ENCODE results near the gene FCGR2B. TPM values are rescaled to one million over a fixed set of nuclear protein-coding genes. Genes with fewer than 3 reads are reported as not detected.

FCGR2B gene
- total RNA-seq, 1 experiment from 2014 or later, result not detected

Small RNA genes lying within 50 kb of the gene (small RNA-seq; reads per million reads assigned to genes)
- gene RF00019, result not detected

Other genes starting within 250 kb of the FCGR2B start
- not detected in 2 replicates for gene FCGR2A, start 157.7 kb upstream of the FCGR2B start, total RNA-seq (2014; rRNA removed; shearing (Covaris generic))
- gene HSPA6, start 138.6 kb upstream of the FCGR2B start, total RNA-seq (2014; rRNA removed; shearing (Covaris generic)), result 0.70 and 1.1 TPM in 2 replicates
- gene FCGR3A, start 113.3 kb upstream of the FCGR2B start, total RNA-seq (2014; rRNA removed; shearing (Covaris generic)), result not detected in 2 replicates
- gene FCGR3B, start 32.0 kb upstream of the FCGR2B start, total RNA-seq (2014; rRNA removed; shearing (Covaris generic)), result not detected in 2 replicates
- gene FCRLA, start 44.1 kb downstream of the FCGR2B start, total RNA-seq (2014; rRNA removed; shearing (Covaris generic)), result not detected in 2 replicates
- gene FCRLB, start 58.4 kb downstream of the FCGR2B start, total RNA-seq (2014; rRNA removed; shearing (Covaris generic)), result 1.4 and 3.4 TPM in 2 replicates
- 48.9 and 52.2 TPM in 2 replicates for gene DUSP12, start 86.6 kb downstream of the FCGR2B start, total RNA-seq (2014; rRNA removed; shearing (Covaris generic))
- 6.2 and 7.3 TPM in 2 replicates for gene ATF6, start 103.2 kb downstream of the FCGR2B start, total RNA-seq (2014; rRNA removed; shearing (Covaris generic))

Measured in HT-29 (cell line).